GM19099 (cell line): ENCODE results near the gene SRP14.

Source experiments
- POLR2A ChIP-seq: IDR thresholded peaks from 3 replicates; pipeline ENCODE4 v1.6.1; 2011; ENCODE audit warnings: low read depth; ENCODE audit not compliant: insufficient read length; ENCODE audit errors: extremely low read depth

Gene SRP14

DNA sequence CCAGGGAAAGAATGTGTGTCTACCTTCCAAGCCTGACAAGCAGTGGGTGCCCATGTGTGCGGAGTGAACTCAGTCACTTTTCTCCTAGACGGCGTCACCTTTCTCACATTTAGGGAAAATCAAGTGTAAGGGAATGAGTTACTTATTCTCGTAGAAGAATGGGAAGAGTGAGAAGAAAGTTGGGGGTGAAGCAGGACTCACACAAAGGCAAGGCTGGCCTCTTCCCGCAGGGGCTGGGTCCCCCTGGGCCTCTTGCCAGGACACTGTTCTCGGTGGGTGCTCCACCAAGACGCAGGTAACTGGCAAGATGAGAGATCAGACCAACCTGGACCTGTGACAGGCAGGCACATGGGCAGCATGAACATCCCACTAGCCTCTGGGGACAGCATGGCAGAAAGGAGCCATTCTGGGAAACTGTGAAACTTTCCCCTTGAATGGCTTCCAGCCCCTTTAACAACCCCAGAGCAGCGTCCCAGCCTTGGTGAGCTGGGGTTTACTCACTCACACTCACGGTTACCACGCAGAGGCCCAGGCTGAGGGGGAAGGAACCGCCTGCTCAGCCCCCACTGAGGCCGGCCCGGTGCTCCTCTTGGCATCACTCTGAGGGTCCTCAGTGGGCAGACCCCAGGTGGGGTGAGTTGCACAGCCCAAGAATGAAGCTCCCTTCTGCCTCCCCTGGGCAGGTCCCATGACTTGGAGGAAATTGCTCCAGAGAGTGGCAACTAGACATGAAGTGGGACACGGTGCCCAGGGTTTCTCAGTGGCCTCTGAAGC is 15.0 kb upstream of the SRP14 start:
- TF ChIP-seq POLR2A, result no peak

DNA sequence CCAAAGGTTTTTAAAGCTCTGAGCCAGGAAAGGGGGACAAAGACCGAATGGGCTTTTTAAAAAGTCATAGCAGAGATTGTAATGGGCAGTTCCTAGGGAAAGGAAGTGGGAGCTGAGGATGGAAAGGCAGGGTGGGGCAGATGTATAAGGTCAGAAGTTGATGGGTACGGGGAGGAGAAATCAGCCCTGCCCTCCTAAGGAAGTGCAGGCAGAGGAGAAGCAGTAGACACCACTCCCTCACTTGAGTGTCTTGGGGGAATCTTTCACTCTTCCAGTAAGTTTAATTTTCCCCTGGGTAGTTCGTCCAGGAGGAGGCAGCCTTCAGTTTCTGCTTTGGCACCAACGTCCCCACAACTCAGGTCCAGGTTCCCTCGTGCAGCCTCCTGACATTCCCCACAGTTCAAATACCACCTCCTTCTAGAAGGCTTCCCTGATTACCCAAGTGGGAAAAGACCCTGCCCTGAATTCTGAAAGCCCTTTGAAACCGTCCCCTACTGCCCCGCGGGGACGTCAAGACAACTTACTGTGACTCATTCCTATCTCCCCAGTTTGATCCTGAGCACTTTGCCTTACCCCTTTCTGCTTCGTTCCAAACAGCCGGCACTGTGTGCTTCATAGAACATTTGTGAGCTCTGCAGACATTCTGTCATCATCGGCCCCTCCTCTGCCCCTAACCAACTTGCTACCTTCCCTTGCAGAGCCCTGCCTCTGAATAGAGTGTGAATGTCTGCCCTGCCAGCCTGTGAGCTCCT is 14.3 kb upstream of the SRP14 start:
- TF ChIP-seq POLR2A, result no peak

DNA sequence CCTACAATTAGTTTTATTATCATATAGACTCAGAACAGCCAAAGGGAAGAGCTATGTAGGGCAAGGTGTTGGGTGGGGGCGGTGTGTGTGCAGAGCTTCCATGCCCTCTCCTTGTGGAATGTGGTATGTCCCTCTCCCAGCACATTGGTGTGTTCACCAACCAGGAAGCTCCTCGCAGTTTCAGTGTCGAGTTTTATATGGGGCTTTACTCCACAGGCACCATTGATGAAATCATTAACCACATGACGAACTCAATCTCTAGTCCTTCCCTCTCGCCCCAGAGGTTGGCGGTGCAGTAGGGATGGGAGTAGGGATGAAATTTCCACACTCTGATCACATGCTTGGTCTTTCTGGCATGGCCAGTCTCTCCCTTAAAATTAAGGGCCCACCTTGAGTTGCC is 13.6 kb upstream of the SRP14 start:
- no peak for TF ChIP-seq POLR2A

DNA sequence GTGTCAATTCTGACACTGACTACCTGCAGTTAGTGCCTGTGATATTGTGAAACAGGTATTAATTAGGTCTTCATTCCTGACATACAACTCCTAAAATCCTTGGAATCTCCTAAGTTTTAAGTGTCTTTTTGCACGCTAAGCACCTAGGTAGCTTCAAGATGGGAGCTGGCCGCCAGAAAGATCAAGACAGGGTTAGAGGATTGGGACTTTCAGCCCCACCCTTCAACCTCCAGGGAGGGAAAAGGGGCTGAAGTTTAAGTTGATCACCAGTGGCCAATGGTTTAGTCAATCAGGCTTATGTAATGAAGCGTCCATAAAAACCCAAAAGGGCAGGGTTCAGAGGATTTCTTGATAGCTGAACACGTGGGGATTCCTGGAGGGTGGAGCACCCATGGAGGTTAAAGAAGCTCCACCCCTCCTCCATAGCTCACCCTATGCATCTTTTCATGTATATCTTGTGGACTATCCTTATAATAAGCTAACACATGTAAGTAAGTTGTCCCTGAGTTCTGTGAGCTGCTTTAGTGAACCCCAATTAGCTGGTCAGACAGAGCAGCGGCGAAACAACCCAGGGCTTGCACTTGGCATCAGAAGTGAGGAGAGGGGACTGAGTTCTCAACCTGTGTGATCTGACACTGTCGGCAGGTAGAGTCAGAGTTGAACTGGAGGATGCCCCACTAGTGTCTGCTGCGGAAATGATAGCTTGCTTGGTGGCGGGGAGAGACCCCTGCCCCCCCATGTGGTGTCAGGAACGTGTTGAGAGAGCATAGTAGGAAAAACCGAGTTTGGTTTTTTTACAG is 12.8 kb upstream of the SRP14 start:
- TF ChIP-seq POLR2A, result no peak

DNA sequence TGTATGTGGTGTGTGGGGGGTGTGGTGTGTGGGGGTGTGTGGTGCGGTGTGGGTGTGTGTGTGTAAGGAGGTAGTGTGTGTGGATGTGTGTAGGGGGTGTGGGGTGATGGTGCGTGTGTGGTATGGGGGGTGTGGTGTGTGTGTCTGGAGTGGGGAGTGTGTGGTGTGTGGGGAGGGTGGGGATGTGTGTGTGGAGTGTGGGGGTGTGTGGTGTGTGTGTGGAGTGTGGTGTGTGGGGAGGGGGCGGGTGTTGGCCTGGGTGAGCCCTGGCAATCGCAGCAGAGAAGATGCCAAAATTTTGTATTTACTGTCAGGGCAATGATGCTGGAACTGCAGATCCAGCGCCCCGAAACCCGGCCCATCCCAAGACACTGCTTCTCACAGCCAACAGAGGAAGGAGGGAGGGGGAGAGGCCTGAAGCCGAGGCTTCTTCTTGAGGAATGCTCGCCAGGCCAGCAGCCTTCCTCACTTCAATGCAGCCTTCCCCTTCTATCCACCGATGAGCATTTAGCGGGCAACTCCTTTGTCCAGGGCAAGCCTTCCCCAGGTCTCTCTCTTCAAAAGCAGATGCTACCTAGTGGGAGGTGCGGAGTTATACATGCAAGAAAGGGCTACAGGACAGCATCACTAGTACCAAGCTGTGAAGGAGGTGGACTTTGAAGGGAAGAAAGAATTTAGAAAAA is 11.9 kb upstream of the SRP14 start:
- TF ChIP-seq POLR2A, result no peak

DNA sequence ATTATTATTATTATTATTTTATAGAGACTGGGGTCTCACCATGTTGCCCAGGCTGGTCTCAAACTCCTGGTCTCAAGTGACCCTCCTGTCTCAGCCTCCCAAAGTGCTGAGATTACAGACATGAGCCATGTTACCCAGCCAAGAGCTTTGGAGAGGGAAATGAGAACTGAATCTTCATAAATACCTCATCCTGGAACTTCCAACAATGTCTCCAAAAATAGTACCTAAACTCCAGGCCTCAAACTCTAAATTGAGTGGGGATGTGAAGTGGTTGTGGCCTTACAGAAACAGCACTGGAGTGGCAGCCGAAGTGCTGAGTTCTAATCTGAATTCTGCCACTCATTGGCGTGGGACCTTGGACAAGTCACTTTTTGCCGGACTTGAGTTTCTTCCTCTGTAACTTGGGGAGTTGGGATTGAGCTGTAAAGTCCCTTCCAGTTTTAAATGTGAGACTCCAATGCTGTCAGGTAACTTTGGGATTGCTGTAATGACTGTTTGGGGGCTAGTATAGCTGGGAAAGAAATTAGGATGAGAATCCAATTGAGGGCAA is 10.0 kb upstream of the SRP14 start:
- no peak for TF ChIP-seq POLR2A

DNA sequence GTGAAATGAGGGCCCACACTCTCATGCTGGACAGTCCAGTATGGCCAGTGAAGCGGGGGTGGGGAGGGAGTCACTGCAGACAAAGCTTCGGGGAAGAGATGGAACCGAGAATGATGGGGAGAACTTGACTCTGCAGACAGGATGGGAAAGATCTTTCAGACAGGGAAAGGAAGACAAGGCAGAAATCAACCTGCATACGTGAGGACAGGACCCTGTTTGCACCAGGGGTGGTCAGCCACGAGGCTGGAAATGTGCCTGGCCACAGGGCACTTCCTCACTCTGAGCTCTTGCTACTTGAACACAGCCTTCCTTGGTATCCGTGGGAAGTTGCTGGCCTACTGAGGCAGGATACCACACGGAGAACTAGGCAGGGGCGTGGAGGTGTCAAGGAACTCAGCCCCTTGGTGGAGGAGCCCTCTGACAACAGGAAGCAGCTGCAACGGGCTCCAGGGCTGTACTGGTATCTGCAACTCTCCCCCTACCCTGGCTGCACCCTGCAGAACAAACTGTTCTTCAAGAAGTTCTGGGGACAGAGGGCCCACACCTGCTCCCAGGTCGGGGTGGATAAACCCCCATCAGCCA is 9.3 kb upstream of the SRP14 start:
- TF ChIP-seq POLR2A, result no peak

DNA sequence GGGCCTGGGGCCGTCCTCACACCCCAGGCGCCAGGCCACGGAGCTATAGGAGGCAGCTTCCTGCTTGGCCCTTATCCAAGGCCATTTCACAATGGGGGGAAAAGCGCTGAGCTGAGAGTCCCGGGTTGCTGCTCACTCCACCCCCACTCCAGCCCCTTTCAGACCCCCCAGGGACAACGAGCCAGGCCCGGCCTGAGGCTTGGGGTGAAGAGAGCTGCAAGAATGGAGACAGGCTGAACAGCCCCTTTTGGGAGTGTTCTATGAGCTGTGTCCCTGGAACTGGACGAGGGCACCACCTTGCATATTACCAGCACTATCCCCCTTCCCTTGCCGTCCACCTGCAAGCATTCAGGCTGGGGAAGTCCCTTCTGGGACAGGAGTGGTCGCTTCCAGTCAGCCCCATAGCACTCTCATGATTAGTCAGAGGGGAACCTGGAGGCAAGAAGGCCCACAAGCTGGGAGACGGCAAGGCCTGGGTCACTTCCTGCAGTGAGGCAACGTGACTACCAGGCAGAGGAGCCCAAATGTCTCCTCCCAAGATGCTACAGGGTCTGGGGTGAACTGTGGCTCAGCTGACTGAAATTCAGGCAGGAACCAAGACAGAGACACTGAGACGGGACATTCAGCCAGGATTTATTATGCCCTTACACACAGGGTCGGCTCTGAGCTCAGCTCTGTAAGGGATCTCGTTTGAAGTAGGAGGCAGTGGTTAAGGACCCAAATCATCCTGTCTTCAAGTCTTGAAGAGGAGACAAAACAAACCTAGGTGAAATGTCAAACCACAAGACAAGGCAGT is 8.6 kb upstream of the SRP14 start:
- TF ChIP-seq POLR2A, result no peak

DNA sequence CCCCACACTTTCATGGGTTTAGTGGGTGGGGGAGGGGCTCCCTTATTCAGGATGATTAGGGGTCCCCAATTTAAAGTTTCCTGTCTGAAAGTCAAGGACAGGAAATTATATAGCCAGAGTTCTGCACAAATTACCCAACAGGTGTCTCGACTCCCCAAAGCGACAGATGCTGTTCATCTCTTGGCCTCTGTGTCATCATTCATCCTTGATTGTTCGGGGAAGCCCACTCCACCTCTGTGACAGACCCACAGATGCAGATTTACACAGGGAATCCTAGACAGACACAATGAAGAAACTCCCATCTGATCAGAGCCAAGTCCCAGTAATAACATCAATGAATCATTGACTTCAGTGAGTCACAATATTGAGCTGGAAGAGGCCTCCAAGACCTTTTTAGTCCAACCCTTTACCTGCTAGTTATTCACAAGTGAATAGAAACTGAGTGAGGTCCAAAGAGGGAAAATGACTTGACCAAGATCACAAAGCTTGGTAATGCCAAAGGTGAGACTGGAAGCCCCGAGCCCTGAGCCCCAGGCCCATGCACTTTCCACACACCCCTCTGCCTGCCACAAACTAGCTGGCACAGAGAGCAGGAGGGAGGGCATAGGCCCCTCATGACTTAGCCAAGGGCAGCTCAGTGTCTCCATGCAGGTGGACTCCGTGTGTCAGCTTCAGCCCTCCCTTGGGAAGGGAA is 7.9 kb upstream of the SRP14 start:
- TF ChIP-seq POLR2A, result no peak

DNA sequence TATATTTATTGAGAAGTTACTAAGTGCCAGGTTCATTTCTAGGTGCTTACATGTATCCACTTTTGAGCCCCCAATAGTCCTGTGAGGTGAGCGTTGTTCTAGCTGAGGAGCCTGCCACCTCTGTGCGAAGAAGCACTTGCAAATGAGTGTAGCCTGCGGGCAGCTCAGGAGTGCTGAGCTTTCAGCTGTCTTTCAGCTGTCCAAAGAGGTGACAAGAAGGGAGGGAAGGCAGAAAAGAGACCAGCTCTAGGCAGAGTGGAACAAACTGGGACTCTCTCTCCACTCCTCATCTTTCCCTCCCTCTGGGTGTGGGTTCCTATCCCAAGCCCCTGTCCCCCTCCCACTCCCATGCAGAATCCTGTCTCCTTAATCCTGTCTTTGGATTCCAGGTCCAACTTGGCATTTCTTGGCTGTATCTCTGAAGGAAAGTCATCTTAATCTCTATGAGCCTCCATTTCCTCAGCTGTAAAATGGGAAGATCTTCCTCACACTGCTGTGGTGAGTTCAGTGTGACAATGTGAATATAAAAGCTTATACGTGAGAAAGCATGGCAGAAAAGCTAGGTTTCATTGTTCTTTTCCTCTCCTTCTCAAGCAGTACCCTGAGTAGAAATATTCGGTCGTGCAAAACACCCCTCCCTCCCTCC is 6.7 kb upstream of the SRP14 start:
- TF ChIP-seq POLR2A, result no peak

DNA sequence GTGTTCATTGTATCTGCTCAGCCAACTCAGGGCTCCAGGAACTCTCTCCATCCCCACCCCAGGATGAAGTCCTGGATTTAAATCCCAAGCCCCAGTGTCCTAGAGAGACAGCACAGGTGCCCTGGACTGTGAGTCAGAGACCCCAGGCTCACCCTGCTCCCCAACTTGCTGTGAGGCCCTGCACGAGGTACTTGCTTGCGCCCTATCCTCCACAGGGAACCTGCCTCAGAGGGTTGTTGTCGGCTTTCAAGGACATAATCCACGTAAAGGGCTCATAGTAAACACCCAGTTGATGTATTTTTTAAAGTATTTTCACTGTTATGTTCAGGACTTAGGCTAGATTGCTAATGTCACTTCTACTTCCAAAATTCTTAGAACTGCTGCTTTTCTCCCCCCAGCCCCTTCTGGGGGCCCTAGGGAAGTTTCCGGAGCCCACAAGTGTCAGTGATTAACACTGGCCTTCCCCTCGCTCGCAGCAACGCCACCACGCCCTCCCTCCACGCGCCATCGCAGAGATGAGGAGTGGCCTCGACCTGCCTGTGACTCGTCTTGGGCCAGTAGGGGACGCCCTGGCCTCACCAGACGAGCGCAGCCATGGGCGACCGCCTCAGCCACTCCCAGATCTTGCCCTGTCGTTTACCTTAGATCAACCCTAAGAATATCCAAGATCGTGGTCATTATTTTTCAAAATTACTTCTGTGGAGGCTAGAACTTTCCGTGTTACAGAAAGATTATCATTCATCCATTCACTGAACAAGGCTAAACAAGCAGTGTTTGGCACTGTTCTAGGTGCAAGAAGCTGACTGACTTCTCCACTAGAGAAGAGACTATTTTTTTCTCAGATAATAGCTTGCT is 6.0 kb upstream of the SRP14 start:
- TF ChIP-seq POLR2A, result no peak
